KOPT-K1 (cell line): Measurements from ENCODE around the gene IL5.
"Not testable (repeated sequence)": the region's sequence is repeated elsewhere in the genome, so short reads cannot be mapped to it uniquely, and the experiment has no call there.

Experiments used
- H3K27ac ChIP-seq: fragments of 200-600 bp; sonication (generic); 2 replicates; pipeline ENCODE4 v1.5.1; 2016; ENCODE audit warnings: antibody characterized with exemption, mild to moderate bottlenecking, low read depth, low read length; ENCODE audit not compliant: poor library complexity, severe bottlenecking
- H3K36me3 ChIP-seq: fragments of 200-600 bp; sonication (generic); 2 replicates; pipeline ENCODE4 v1.5.1; 2017; ENCODE audit warnings: antibody characterized with exemption, mild to moderate bottlenecking, low read length, moderate library complexity; ENCODE audit not compliant: insufficient read depth
- H3K9me3 ChIP-seq: fragments of 200-600 bp; sonication (generic); 2 replicates; pipeline ENCODE4 v1.5.1; 2017; ENCODE audit warnings: antibody characterized with exemption, low read length, mild to moderate bottlenecking; ENCODE audit not compliant: insufficient read depth, poor library complexity, severe bottlenecking

The IL5 gene

GRCh38 chr5:132549576-132549975 is 6.3 kb upstream of the IL5 start:
- Histone ChIP-seq H3K9me3 (no peaks in the 10 kb centered on the region), H3K27ac (no peak overlapping the region), H3K36me3 (no peaks in the 10 kb centered on the region)

DNA sequence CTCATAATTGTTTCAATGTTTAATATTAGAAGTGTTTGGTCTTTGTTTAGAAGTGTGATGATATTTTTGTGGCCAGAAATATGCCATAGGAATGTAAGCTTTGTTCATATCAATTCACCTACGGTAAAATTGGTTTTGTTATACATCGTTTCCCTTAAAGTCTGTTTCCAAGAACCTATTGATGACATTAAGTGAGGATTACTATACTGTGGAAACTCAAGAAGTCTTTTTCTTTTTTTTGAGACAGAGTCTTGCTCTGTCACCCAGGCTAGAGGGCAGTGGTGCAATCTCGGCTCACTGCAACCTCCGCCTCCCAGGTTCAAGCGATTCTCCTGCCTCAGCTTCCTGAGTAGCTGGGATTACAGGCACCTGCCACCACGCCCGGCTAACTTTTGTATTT is 5.5 kb upstream of the IL5 start:
- not testable (repeated sequence) for H3K9me3 ChIP-seq, H3K27ac ChIP-seq, H3K36me3 ChIP-seq

DNA sequence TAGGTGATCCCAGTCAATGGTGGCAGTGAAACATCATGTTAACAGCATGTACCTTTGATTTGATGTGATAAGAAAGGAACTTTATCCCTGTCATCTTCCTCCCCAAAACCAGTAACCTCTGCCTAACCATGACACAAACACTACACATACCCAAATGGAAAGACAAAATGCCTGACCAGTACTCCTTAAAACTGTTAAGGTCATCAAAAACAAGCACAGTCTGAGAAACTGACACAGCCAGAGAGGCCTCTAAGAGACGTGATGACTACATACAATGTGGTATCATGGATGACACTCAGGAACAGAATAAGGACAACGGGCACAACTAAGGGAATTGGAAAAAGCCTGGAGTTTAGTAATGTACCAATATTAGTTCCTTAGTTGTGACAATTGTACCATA is 3.9 kb upstream of the IL5 start:
- Histone ChIP-seq H3K9me3 (no peaks in the 10 kb centered on the region), H3K36me3 (no peaks in the 10 kb centered on the region), H3K27ac (no peak overlapping the region)

- no peaks in the 10 kb centered on the region for H3K9me3 ChIP-seq
- no peak overlapping the region for H3K27ac ChIP-seq
- H3K36me3 ChIP-seq = no peaks in the 10 kb centered on the region
These were observed 2.8 kb upstream of the IL5 start for GRCh38 chr5:132546108-132546507.

DNA sequence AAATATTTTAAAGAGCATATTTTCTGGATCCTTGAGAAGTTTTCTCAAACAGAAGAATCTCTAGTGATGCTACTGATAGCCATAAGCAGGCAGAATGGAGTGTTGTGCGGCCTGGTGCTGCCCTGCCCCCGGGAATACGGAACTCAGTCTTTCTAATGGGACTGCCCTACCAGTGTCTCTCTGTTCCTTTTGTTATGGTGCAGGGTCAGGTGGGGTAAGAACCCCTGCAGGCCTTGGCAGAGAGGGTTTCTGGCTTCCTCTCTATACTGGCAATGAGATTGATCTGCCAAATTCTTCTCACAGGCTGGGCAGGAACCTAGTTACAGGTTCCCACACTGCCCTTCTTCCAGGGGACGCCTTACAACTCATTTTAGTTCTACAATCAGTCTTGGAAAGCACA is 2.6 kb downstream of the IL5 start:
- H3K36me3 ChIP-seq = no peaks in the 10 kb centered on the region
- no peaks in the 10 kb centered on the region for H3K9me3 ChIP-seq
- no peak overlapping the region for H3K27ac ChIP-seq

- Histone ChIP-seq H3K36me3 (no peaks in the 10 kb centered on the region), H3K9me3 (no peaks in the 10 kb centered on the region), H3K27ac (no peak overlapping the region)
These were observed 3.2 kb downstream of the IL5 start for GRCh38 chr5:132540149-132540548.

DNA sequence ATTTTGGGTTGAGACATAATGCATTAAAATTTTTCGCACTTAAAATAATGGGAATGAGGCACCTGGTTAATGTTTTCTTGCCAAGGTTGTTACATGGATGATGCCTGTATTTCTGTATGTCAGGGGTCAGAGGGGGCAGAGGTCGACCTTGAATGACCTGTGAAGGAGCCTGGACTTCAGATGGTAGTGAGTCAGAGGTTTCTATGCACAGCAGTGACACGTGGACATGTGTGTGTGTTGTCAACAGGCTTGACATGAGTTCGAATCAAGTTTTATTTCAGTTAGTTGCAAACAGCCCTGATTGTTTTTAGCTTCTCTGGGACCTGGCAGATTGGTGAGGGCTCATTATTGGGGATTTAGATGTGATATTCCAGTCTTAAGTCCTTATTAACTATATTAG is 3.6 kb downstream of the IL5 start:
- Histone ChIP-seq H3K36me3 (no peaks in the 10 kb centered on the region), H3K9me3 (no peaks in the 10 kb centered on the region), H3K27ac (no peak overlapping the region)

DNA sequence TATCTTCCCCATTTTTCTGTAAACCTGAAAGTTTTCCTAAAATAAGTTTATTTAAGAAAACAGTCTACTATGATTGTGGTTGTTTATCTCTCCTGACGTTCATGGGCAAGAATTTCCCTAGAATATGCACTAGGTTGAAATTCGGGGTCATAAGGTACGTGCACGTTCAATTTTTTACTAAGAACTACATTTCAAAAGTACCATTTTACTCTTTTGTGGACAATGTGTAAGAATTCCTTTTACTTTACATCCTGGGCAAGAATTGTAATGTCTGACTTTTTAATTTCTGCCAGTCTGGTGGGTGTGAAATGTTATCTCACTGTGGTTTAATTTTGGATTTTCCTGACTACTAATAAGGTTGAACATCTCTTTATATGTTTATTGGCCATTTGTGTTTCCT is 12.4 kb downstream of the IL5 start:
- Histone ChIP-seq H3K27ac (no peak overlapping the region), H3K9me3 (no peaks in the 10 kb centered on the region), H3K36me3 (no peaks in the 10 kb centered on the region)

- Histone ChIP-seq H3K9me3 (no peaks in the 10 kb centered on the region), H3K27ac (peak overlapping the region; percentile 59), H3K36me3 (no peaks in the 10 kb centered on the region)
These were observed 14.3 kb downstream of the IL5 start for GRCh38 chr5:132528866-132529634.

- Histone ChIP-seq H3K9me3 (no peaks in the 10 kb centered on the region), H3K36me3 (no peaks in the 10 kb centered on the region), H3K27ac (no peak overlapping the region)
These were observed 15.3 kb downstream of the IL5 start for GRCh38 chr5:132528021-132528420.

DNA sequence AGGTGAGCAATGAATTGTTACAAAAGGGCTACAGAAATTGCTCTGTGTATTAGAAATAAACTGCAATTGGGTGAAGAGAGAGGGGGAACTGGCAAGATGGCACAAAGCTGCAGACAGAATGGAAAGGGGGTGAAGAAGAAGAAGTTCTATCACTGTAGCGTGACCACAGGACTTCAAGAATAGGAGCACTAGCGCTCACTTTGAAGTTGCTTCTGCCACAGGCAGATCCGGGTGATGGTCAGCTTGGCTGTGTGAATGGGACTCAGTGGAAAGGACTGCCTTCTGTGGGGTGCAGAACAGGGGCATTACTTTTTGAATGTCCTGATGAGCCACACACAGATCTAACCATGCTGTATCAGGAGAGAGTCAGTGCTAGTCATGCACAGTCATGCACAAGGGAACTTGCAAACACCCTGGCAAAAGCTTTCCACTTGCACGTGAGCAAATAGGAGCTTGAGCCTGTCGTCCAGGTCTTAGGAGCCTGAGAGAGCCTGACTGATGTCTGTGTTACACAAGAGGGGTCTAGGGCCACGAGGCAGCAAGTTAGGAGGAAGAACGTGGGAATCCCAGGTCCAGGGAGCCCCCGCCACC is 16.3 kb downstream of the IL5 start:
- H3K27ac ChIP-seq = no peak overlapping the region
- no peaks in the 10 kb centered on the region for H3K36me3 ChIP-seq

GRCh38 chr5:132526290-132526973 is 16.9 kb downstream of the IL5 start:
- no peak overlapping the region for H3K27ac ChIP-seq
- peaks cover 1% of the 10 kb centered on the region for H3K9me3 ChIP-seq
- H3K36me3 ChIP-seq = no peaks in the 10 kb centered on the region

More for the DNA sequence above, 16.3 kb downstream of the IL5 start:
- no peaks in the 10 kb centered on the region for H3K9me3 ChIP-seq

- Histone ChIP-seq H3K9me3 (peaks cover 4% of the 10 kb centered on the region), H3K36me3 (no peaks in the 10 kb centered on the region), H3K27ac (no peak overlapping the region)
These were observed 18.0 kb downstream of the IL5 start for GRCh38 chr5:132525299-132525724.

- not testable (repeated sequence) for H3K36me3 ChIP-seq, H3K27ac ChIP-seq, H3K9me3 ChIP-seq
These were observed 18.4 kb downstream of the IL5 start for GRCh38 chr5:132524877-132525276.

GRCh38 chr5:132522067-132522466 is 21.3 kb downstream of the IL5 start:
- H3K9me3 ChIP-seq, H3K36me3 ChIP-seq, H3K27ac ChIP-seq: not testable (repeated sequence)
